Ascending aorta (tissue), 2 donors: ENCODE data around the gene HDHD5. TPM values are rescaled to one million over a fixed set of nuclear protein-coding genes. Genes with fewer than 3 reads are reported as not detected.

Source experiments
- DNase-seq, 2 donors: peaks; one replicate each; pipeline ENCODE4 v3.0.0-alpha.2; 2019; ENCODE audit warnings: low spot score in 2 of 2
- H3K27ac ChIP-seq, 2 donors: fragments of 200-600 bp; sonication (generic); one replicate each; pipeline ENCODE4 v1.5.1; 2016 to 2017; ENCODE audit warnings: mild to moderate bottlenecking in 1 of 2
- H3K27me3 ChIP-seq: fragments of 200-600 bp; sonication (generic); one replicate; pipeline ENCODE4 v1.5.1; 2017
- H3K36me3 ChIP-seq, 2 donors: fragments of 200-600 bp; sonication (generic); one replicate each; pipeline ENCODE4 v1.5.1; 2016
- H3K4me1 ChIP-seq, 2 donors: fragments of 200-600 bp; sonication (generic); one replicate each; pipeline ENCODE4 v1.5.1; 2016 to 2017; ENCODE audit warnings: mild to moderate bottlenecking in 1 of 2
- H3K4me3 ChIP-seq, 2 donors: fragments of 200-600 bp; sonication (generic); one replicate each; pipeline ENCODE4 v1.5.1; 2016 to 2017; ENCODE audit warnings: mild to moderate bottlenecking in 1 of 2
- H3K9me3 ChIP-seq, 2 donors: fragments of 200-600 bp; sonication (generic); one replicate each; pipeline ENCODE4 v1.5.1; 2016
- intact Hi-C: fragments of 100-400 bp; cut with DNase I; formaldehyde crosslinking; loops from one replicate; pipeline ENCODE4 v1.15.1; 2023
- total RNA-seq: library from RNA; depleted of rRNA; stranded (reverse); fragments of >200 nt; gene quantifications from one replicate; pipeline ENCODE4 v1.1.0, GENCODE V29; 2016
- TF ChIP-seq, protein P1 (sequence below), 3 experiments: fragments of 200-600 bp in 2 of 3; fragments of 450-650 bp in 1 of 3; sonication (generic) in 2 of 3; IDR thresholded peaks; one replicate each; pipeline ENCODE4 v1.5.1; 2016 to 2019; ENCODE audit warnings: antibody characterized with exemption in 3 of 3, mild to moderate bottlenecking in 1 of 3, moderate library complexity in 1 of 3

The HDHD5 gene
- total RNA-seq, 1 donor from 2014 or later = 55.8 TPM

DNA sequence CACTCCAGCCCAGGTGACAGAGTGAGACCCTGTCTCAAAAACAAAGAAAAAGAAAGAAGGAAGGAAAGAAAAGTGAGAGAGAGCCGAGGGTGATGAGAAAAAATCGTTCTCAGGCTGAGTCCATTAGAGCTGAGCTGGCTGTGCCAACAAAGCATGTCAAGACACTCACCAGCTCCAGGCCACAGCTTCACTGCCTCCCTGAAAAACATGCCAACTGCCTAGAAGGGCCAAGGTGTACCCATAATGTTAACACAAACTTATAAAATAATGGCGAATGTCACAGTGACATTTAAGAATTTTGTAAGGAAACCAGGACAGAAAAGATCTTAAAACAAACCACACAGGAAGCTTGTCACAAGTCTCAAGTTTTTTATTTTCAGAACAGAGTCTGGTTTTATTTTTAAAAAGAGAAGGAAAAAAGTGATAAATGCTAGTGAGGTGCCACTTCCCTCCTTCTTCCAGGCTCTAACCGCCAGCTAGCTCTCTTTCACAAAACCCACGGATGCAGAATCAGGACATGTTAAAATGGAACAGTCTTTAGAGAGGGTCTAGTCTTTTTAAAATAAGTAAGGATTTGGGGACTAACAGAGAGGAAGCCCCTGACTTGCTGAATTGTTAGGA is 43.0 kb downstream of the HDHD5 start:
- Histone ChIP-seq H3K4me1 (no peaks in the 10 kb centered on the region), H3K36me3 (no peaks in the 10 kb centered on the region), H3K4me3 (no peak overlapping the region), H3K9me3 (no peaks in the 10 kb centered on the region), H3K27me3 (no peaks in the 10 kb centered on the region), H3K27ac (no peak overlapping the region)
- DNase-seq = no peak
- TF ChIP-seq, protein P1, sequence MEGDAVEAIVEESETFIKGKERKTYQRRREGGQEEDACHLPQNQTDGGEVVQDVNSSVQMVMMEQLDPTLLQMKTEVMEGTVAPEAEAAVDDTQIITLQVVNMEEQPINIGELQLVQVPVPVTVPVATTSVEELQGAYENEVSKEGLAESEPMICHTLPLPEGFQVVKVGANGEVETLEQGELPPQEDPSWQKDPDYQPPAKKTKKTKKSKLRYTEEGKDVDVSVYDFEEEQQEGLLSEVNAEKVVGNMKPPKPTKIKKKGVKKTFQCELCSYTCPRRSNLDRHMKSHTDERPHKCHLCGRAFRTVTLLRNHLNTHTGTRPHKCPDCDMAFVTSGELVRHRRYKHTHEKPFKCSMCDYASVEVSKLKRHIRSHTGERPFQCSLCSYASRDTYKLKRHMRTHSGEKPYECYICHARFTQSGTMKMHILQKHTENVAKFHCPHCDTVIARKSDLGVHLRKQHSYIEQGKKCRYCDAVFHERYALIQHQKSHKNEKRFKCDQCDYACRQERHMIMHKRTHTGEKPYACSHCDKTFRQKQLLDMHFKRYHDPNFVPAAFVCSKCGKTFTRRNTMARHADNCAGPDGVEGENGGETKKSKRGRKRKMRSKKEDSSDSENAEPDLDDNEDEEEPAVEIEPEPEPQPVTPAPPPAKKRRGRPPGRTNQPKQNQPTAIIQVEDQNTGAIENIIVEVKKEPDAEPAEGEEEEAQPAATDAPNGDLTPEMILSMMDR (IDR thresholded peaks at IDR 0.05) = no peak
- intact Hi-C loops = no loop called here

DNA sequence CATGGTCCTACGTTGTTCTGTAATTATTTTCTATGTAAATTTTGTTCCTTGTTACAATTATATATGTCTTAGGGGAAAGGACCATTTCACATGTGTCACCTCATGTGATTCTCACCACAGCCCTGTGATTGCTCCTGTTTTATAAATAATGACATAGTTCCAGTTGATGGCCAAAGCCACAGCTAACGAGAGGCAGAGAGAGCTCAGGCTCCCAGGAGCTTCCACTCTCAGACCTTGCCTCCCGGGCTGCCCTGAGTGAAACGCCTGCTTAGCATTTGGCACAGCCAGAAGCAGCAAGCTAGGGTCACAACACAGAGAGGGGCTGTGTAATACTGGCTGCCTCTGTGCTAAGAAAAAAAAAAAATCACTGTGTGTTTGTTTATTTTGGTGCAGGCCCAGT is 43.8 kb downstream of the HDHD5 start:
- no peaks in the 10 kb centered on the region for H3K9me3 ChIP-seq
- intact Hi-C loops = no loop called here
- TF ChIP-seq, protein P1 (IDR thresholded peaks at IDR 0.05) = no peak
- no peaks in the 10 kb centered on the region for H3K4me1 ChIP-seq
- peaks cover 0 to 4% of the 10 kb centered on the region in 2 donors for H3K36me3 ChIP-seq
- no peak for DNase-seq
- H3K4me3 ChIP-seq = no peak overlapping the region
- H3K27ac ChIP-seq = no peak overlapping the region
- no peaks in the 10 kb centered on the region for H3K27me3 ChIP-seq

GRCh38 chr22:17114898-17115235 is 44.2 kb downstream of the HDHD5 start:
- intact Hi-C loops = no loop called here
- TF ChIP-seq, protein P1 (IDR thresholded peaks at IDR 0.05) = no peak
- no peaks in the 10 kb centered on the region for H3K27me3 ChIP-seq
- no peak for DNase-seq
- H3K9me3 ChIP-seq = no peaks in the 10 kb centered on the region
- no peak overlapping the region for H3K4me3 ChIP-seq
- no peak overlapping the region for H3K27ac ChIP-seq
- H3K36me3 ChIP-seq = peaks cover 1 to 5% of the 10 kb centered on the region in 2 donors
- H3K4me1 ChIP-seq = no peaks in the 10 kb centered on the region

DNA sequence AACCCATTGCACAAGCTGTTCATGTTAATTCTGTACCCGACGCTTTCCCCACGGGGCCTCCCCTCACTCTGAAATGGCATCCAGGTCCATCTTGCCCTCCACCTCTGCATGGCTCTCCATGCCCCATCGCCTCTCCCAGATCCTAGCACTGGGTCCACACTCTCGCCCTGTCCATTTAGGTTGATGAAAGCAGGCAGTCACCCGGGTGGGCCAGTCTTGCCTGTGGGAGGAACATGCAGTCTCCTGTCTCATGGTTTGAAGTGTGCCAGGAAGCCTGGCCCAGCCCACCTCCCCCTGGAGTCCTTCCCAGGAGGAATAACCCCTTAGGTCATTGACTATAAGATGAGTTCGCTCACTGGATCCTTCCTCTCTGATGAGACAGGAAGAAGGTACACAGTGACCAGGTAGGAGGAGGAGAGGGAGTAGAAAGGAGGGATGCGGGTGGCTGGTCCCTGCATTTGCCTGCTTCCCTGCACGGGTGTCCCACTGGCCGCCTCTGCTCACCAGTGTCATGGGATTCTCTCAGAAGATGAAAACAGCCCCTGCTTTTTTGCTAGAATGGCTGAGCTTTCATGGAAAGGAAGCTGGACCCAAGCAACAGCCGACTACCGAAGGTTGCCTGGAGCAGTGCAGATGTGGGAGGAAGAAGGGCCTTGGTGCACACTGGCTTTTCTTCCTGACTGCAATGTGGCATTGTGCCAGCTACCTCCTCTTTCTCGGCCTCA is 44.7 kb downstream of the HDHD5 start:
- Histone ChIP-seq H3K36me3 (peaks cover 6 to 11% of the 10 kb centered on the region in 2 donors), H3K4me3 (no peak overlapping the region), H3K4me1 (no peaks in the 10 kb centered on the region), H3K27me3 (no peaks in the 10 kb centered on the region), H3K27ac (no peak overlapping the region), H3K9me3 (no peaks in the 10 kb centered on the region)
- TF ChIP-seq, protein P1 (IDR thresholded peaks at IDR 0.05) = no peak
- intact Hi-C loops = no loop called here
- DNase-seq = no peak

GRCh38 chr22:17113600-17113999 is 45.5 kb downstream of the HDHD5 start:
- H3K4me3 ChIP-seq = no peak overlapping the region
- peaks cover 14 to 18% of the 10 kb centered on the region in 2 donors for H3K36me3 ChIP-seq
- H3K4me1 ChIP-seq = no peaks in the 10 kb centered on the region
- no peak for DNase-seq
- no peaks in the 10 kb centered on the region for H3K27me3 ChIP-seq
- intact Hi-C loops = no loop called here
- no peaks in the 10 kb centered on the region for H3K9me3 ChIP-seq
- no peak overlapping the region for H3K27ac ChIP-seq
- TF ChIP-seq, protein P1 (IDR thresholded peaks at IDR 0.05) = no peak
